ENCODE measurements around the gene CACNA1C. TPM values are rescaled to one million over a fixed set of nuclear protein-coding genes. Genes with fewer than 3 reads are reported as not detected.

Gene CACNA1C
- total RNA-seq, 2 donors from 2014 or later, result 99.2 to 127 TPM

DNA sequence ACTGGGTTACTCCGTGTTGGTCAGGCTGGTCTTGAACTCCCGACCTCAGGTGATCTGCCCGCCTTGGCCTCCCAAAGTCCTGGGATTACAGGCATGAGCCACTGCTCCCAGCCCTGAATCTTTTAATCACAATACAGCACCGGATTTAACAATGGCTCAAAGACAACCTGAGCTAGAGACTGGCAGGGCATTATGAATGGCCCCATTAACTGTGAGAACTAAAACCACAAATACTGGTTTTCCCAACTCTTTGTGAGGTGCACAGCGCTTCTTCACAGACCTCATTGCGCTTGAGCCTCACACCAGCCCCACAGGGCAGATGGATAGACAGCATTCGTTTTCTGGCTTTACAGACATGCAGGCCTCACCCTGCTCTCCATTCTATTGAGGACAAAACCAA is 634.9 kb downstream of the CACNA1C start:
- no peak for ATAC-seq
- intact Hi-C loops (cut with DNase I), result no loop called here
- DNase-seq, result no peak

DNA sequence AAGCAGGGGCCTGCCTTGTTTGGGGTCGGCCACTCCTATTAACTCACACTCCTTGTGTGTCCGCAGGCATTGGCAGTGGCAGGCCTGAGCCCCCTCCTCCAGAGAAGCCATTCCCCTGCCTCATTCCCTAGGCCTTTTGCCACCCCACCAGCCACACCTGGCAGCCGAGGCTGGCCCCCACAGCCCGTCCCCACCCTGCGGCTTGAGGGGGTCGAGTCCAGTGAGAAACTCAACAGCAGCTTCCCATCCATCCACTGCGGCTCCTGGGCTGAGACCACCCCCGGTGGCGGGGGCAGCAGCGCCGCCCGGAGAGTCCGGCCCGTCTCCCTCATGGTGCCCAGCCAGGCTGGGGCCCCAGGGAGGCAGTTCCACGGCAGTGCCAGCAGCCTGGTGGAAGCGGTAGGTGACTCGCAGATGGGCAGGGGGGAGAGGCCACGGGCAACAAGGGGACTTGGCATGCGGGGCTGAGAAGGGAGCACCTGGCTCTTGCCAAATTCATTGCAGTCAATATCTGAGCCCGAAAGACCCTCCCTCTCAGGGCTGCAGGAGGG is 635.7 kb downstream of the CACNA1C start:
- no peak for DNase-seq
- intact Hi-C loops (cut with DNase I), result no loop called here
- ATAC-seq, result no peak

DNA sequence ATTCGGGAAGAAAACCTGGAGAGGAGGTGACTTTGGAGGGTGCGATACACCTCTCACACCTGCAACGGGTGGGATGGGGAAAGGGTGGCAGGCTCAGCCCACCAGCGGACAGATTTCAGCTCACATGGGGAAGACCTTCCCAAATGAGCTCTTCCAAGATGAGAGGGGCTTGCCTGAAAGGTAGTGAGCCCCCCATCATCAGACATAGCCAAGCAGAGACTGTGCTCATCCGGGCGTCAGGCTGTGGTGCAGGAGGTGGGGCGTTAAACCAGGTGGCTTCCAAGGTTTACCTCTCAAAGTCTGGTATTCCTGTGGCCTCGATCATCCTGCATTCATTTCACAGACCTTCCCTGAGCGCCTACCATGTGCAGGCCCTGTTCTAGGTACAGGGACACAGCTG is 636.6 kb downstream of the CACNA1C start:
- DNase-seq, result no peak
- no peak for ATAC-seq
- intact Hi-C loops (cut with DNase I), result no loop called here

DNA sequence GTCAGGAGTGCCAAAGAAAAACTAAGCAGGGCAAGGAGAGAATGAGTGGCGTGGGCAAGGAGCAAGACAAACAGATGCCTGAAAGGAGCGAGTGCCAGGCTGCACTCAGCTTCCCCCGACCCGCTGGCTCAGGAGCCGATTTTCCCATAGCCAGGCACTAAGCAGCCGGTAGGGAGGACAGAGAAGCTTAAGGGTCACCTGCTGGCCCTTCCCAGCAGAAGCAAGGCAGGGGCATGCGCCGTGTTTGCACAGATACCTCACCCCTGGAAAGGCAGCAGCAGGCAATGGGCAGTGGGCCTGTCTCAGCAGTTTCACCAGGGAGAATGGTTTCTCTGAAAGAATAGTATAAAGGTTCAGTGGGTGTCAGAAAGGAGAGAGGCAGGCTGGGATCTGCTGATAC is 637.1 kb downstream of the CACNA1C start:
- intact Hi-C loops (cut with DNase I), result no loop called here
- ATAC-seq, result no peak
- DNase-seq, result no peak

DNA sequence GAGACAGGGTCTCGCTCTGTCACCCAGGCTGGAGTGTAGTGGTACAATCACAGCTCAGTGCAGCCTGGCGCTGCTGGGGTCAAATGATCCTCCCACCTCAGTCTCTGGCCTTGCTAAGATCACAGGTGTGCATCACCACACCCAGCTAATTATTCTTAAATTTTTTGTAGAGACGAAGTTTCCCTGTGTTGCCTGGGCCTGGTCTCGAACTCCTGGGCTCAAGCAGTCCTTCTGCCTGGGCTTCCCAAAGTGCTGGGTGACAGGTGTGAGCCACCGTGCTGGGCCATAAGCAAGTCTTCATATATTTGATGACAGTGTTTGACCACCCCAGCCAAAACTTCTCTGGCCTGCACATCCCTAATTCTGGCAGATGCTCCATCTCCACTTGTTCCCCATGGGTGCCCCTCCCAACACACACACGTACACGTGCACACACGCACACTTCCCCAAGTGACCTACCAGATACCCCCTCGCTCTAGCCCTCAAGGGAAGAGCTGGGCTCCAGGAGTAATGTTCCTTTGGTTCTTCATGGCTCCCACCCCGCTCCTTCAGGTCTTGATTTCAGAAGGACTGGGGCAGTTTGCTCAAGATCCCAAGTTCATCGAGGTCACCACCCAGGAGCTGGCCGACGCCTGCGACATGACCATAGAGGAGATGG is 637.7 kb downstream of the CACNA1C start:
- intact Hi-C loops (cut with DNase I), result no loop called here
- ATAC-seq (no peak), DNase-seq (no peak)

DNA sequence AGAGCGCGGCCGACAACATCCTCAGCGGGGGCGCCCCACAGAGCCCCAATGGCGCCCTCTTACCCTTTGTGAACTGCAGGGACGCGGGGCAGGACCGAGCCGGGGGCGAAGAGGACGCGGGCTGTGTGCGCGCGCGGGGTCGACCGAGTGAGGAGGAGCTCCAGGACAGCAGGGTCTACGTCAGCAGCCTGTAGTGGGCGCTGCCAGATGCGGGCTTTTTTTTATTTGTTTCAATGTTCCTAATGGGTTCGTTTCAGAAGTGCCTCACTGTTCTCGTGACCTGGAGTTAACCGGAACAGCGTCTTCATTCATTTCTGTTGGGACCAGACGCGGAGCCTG is 638.2 kb downstream of the CACNA1C start:
- DNase-seq (no peak), ATAC-seq (peak; percentile 52 to 53)
- intact Hi-C loops (cut with DNase I), result no loop called here

DNA sequence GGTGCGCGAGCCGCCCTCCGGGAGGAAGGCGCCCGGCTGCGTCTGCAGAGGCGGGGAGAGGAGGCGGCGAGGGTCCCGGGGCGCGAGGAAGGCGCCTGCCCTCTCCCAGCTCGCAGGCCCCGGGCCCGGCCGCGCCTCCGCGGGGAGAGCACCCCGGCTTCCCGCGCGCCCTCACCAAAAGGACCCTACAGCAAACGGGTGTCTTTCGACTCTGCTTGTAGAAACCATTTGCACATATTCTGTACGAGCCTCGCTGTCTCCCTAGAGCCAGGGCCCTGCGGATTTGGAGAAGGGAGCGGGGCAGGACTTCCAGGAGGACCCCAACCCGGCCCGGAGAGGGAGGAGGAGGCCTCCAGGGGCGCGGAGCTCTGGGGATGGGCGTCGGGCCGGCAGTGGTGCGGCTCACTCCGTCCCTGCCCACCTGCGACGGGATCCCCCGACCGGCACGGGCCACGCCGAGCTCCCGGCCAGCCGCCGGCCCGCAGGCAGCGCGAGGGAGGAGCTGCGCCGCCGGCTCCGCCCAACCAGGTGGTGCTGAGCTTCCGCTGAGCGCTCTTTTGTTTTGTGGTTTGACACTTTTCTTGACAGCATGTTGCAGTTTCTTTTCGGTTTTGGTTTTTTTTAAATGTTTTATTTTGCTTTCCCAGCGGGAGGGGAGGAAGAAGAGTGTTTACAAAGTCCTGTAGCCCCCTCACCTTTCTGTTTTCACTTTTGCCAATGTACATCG is 638.7 kb downstream of the CACNA1C start:
- intact Hi-C loops (cut with DNase I), result no loop called here
- ATAC-seq (peak; percentile 38 to 73), DNase-seq (no peak)

DNA sequence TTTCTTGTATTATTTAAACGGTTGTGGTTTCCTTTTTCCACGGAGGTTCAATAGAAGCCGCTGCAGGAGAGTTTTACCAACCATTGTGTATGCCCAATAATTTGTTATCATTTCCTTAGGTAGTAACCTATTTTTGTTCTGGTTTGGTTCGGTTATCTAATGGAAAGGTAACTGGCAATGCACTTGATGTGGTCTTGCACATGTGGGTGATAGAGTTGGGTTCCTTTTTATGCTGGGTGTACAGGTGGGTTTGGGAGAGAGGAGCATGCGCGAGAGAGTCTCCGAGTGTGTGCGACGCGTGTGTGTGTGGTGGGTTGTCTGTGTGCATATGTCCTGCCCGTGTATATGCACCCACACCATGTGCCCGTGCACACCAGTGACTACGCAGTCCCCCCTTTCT is 639.3 kb downstream of the CACNA1C start:
- DNase-seq, result no peak
- no peak for ATAC-seq

DNA sequence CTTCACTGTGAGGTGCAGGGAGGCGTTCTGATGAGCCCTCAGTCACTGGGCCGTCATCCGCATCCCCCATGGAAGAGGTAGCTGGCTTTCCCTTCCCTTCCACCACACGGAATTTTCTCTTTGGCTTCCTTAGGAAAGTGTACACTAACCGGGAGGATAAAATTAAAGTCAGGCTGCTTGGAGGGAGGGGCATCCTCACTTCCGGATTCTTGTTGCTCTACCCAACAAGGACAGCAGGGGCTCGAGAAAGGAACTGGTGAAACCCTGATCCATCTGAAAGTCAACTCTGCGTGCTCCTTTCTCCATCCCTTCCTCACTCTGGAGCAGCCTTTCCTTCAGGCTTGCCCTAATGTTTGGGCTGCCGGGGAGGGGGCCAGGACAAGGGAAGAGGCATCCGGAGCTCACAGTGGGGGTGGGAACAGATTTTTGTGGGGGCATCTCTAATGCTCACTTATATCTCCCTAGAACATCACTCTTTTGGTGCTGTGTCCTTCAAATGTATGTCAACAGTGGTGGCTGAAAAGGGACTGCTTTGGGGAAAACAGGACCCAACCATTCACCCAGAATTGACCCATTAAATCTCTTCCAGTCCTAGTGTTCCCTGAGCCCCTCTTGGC is 640.6 kb downstream of the CACNA1C start:
- DNase-seq (no peak), ATAC-seq (no peak)
- intact Hi-C loops (cut with DNase I), result no loop called here

More for the DNA sequence above, 639.3 kb downstream of the CACNA1C start:
- intact Hi-C loops (cut with DNase I), result no loop called here

DNA sequence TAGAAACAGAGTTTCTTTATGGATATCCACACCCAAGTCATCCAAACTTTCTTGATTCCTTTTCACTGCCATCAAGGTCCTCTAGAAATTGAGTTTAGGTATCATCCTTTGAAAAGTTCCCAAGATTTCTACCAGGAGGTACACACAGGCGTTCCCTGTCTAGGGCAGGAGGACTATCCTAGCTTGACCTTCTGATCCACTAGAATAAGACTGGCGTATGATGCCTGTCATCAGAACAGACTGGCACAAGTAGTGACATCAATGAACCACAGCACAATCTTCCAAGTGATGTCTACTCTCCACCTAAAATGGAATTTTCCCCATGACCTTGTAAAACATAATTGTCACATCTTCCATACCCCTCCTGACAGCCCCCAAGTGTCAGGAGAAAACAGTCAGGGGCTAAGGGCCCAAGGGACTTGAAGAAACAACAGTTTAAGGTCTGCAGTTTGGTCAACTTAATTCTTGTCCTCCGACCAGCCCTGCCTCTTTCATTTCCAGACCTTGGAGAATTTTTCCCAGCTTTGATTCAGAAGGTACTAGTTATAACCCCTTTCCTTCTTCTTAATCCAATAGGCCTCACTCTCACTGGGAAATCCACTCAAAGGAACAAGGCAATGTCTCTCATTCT is 641.3 kb downstream of the CACNA1C start:
- intact Hi-C loops (cut with DNase I), result no loop called here
- ATAC-seq, result no peak
- DNase-seq, result no peak

DNA sequence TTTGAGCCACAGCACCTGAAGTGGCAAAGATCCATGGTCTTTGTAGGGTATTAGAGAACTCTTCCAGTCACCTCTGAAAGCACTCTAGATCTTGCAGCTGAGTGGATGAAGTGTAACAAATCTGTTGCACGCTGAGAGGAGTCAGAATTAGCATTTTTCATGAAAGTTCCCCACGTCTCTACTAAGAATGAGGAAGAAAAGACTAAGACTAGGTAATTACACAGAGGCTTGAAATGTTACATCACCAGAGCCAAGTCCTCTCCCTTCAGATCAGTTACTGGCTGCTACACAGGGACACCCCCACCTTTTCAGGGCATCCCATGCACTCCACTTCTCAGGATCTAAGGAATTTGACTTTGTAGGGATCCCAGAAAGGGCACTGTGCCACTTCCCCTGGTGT is 643.3 kb downstream of the CACNA1C start:
- no peak for DNase-seq
- intact Hi-C loops (cut with DNase I), result no loop called here
- no peak for ATAC-seq

DNA sequence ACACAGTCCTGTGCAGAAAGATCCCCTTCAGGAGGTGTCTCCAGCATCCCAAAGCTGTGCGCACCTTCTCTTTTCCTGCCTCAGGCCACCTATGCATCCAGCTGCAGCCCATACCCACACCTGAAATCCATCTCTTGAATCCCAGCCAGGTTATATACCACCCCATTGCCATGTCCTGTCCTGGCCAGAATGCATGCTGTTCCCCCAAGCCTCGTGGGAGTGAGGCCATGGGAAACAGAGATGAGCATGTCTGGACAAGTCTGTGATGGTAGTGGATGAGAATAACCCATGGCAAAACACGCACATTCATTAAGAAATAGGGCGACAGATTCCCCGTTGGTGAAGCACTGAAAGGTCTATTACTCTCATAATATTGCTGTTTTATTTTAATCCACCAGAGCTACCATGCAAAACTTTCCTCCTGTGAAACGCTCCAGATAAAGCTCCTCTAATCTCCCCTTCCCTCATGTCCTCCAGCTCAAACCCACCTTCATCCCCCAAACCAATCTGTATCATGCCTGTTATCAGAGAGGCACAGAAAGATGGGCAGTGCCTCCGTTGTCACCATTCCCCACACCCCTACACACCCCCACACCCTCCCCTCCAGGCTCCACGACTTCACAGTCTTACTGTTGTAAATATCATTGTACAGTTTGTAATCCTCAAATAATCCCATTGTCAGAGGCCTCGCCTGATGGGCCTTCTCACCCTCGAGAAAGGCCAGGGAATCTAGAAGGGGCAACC is 644.4 kb downstream of the CACNA1C start:
- DNase-seq, result no peak
- intact Hi-C loops (cut with DNase I), result no loop called here
- no peak for ATAC-seq

DNA sequence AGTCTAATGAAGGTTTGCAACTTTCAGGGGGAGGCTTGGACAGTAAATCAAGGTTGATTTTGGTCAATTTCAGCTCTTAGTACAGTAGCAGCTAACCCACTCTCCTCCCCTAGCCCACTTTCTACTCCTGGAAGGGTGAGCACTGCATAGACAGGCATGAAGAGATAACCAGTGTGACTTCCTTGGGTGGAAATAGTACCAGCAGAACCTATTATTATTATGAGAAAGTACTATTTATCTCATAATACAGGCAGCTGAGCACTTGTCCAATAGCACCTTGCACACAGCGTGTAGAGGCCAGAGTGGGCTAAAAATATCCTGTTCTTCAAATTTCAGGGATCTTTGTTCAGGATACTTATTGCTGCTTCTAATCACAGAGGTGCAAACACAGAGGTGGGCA is 645.8 kb downstream of the CACNA1C start:
- intact Hi-C loops (cut with DNase I), result no loop called here
- DNase-seq (no peak), ATAC-seq (no peak)

DNA sequence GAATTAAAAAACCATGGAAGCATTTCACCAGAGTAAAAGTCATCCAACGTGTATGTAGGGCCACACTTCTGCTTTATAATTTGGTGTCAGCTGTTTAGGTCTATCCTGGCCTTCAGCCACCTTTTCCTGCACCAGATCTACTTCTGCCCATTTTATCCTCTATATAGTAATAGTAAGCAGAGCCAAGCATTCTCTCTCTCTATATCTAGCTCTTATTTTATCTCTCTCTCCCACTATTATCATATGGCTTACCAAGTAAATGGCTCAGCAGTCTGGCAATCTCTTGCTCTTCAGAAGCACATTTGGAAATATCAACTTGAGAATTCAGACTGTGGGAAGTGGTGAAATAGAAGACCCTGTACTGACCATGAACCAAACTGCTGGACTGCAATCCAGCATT is 657.9 kb downstream of the CACNA1C start:
- no peak for ATAC-seq
- DNase-seq, result no peak
- intact Hi-C loops (cut with DNase I), result no loop called here

DNA sequence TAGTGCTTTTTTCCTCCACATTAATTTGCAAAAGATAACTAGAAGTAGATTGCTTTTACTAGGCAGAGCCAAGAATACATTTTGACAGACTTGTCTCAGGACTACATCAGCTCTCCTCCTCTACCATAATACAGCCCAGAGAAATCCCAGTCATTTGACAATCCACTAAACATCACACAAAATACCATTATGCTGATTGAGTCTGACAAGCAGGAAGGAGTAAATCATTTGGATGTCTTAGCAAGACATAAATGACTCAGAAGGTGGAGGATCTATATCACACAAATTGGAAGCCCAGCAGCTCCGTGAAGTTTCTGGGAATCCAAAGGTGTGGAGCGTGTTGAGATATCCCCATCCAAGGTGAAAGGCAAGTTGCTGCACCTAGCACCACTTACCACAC is 666.6 kb downstream of the CACNA1C start:
- ATAC-seq (no peak), DNase-seq (no peak)
- intact Hi-C loops (cut with DNase I), result no loop called here

DNA sequence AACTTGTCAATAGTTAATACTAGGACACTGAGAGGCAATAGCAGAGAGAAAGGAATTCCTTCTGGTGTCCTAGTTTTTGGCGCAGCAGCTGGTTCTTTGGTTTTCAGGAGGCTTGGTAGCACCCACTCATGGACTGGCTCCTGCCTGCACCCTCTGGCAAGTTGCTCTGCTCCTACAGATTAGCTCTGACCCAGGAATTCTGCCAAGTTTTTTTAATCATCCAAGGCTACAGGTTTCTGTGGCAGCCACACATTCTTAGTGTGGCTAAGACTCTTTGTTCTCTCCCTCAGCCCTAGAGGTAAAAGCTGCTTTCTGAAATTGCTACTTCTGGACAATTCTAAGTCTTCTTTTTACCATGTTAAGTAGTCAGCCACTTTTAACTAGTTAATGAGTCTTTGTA is 670.0 kb downstream of the CACNA1C start:
- no peak for DNase-seq
- intact Hi-C loops (cut with DNase I), result no loop called here
- peak in 1 of 2 donors; percentile 60 for ATAC-seq

DNA sequence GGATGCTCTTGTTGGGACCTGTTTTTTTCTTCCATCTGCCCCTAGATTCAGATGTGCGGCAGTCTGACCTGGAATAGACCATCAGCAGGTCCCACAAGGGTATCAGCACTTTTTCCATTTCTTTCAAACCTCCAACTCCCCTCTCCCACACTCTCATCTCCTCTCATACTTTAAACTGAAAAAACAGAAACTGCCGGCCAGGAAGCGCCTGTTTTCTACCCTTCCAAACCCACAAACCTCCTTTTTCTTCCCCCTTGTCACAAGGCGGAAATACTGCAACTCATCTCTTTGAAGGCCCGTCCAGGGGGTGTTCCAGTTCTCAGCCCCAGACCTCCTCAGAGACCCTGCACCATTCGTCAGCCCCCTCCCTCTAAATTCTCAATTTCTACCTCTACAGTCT is 679.5 kb downstream of the CACNA1C start:
- intact Hi-C loops (cut with DNase I), result no loop called here
- ATAC-seq, result no peak
- DNase-seq, result no peak

DNA sequence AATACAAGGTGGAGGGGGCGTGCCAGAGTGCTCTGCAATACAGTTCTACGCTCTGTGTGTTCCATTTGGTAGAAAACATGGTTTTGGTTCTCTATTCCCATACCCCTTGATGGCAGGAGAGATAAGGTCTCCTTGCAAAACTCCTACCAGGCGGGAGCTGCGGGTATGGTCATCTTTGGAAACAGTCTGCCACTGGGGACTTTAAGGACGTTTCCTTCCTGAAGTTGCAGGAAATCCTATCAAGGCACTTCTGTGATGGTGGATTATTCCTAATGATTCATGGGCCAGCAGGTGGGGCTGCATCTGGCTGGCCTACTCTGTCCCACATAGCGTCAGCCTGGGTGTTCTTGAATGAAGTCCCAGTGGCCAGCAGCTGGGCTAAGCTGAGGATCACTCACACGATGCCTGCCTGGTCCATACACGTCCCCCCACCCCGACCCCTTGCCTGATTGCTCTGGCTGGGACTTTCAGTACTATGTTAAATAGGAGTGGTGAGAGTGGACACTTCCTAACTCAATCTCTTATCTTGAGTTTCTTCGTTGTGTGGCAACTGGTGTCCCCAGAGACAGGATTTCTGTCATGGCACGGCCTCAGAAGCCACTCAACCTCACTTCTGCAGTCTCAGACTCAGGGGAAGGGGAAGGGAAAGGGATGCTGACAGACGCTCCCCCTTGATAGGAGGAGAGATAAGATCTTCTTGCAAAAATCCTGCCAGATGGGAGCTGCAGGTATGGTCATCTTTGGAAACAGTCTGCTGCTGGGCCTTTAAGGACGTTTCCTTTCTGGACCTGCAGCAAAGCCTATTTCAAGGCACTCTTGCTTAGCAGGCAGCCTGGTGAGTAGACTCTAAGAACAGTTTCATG is 680.9 kb downstream of the CACNA1C start:
- DNase-seq (no peak), ATAC-seq (no peak)
- intact Hi-C loops (cut with DNase I), result no loop called here

DNA sequence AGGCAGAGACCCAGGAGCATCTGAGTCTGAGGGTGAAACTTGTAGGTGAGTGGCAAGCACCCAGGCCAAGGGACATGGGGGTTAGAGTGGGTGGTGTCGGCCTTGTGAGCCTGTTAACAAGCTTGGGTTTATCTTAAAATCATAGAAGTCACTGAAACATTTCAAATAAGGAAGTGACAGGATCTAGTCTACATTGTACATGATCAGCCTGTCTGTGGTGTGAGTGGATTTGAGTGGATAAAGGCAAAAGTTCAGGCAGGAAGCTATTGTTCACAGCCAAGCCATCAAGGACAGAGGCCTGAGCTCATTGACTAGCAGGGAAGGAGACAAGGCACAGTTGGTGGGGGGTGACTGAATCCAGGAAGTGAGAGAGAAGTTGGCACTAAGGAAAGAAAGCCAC is 682.6 kb downstream of the CACNA1C start:
- ATAC-seq, result no peak
- intact Hi-C loops (cut with DNase I), result no loop called here

More for the DNA sequence above, 682.6 kb downstream of the CACNA1C start:
- no peak for DNase-seq

Data from left cardiac atrium (tissue), 4 donors.